ENCODE measurements around the gene TMEM87A. TPM values are rescaled to one million over a fixed set of nuclear protein-coding genes. Genes with fewer than 3 reads are reported as not detected.

TMEM87A gene
- total and polyA plus RNA-seq, 2 of the 8 experiments (the other 6 are each of a cell fraction or from before 2014, with no cell fraction given) = 15.2 to 33.1 TPM

- no peak overlapping the region for H3K9ac ChIP-seq (replicated peaks in 1 of 4; ENCODE audit: extremely low read depth in 1 of 4, low read depth in 3 of 4, low read length in 3 of 4)
- WGBS, 2 experiments (ENCODE audit: extremely low coverage in 1 of 2, insufficient coverage in 1 of 2, insufficient read length in 1 of 2, insufficient replicate concordance in 2 of 2, low coverage in 1 of 2, low lambda C conversion rate in 2 of 2, missing lambda C conversion rate in 1 of 2) = 76% methylated on average over 1 of the region's 1 CpG; no CpG with 5 or more reads in 1 of the 2 experiments
- H3K18ac ChIP-seq (ENCODE audit: extremely low read depth, low read length) = no peak overlapping the region
- no peaks in the 10 kb centered on the region for H3K27me3 ChIP-seq (replicated peaks in 1 of 4; ENCODE audit: control insufficient read depth in 3 of 4, extremely low read depth in 1 of 4, insufficient read depth in 3 of 4, low read length in 3 of 4)
- no peak overlapping the region for H3K4me2 ChIP-seq (ENCODE audit: insufficient read depth in 1 of 2, low read depth in 2 of 2, low read length in 2 of 2)
- no peak overlapping the region for H2BK15ac ChIP-seq (ENCODE audit: low read length)
- H4K20me1 ChIP-seq (replicated peaks in 1 of 2; ENCODE audit: control insufficient read depth in 1 of 2, insufficient read depth in 2 of 2, low read length in 2 of 2) = no peaks in the 10 kb centered on the region
- FAIRE-seq (no peak), DNase-seq (ENCODE audit: low read depth in 1 of 2, low spot score in 2 of 2) (no peak)
- no peaks in the 10 kb centered on the region for H3K23me2 ChIP-seq (ENCODE audit: low read depth, low read length)
- no peak overlapping the region for H2BK20ac ChIP-seq (ENCODE audit: low read length)
- no peak overlapping the region for H4K91ac ChIP-seq (replicated peaks; ENCODE audit: insufficient read length, low read length)
- CTCF ChIA-PET (ENCODE audit: partially characterized antibody) = interaction anchor here (0.9 kb wide), 1 partner anchor 11 kb away, joined by 3 read pairs; no protein-coding TSS in a partner anchor
- no peak overlapping the region for H4K5ac ChIP-seq (ENCODE audit: insufficient read length, low read depth, low read length)
- no peak overlapping the region for H3K23ac ChIP-seq (ENCODE audit: insufficient read length)
- H2AFZ ChIP-seq (ENCODE audit: low read length) = no peak overlapping the region
- no peak overlapping the region for H3K4me3 ChIP-seq (ENCODE audit: extremely low read depth in 1 of 4, insufficient read depth in 2 of 4, low read depth in 3 of 4, low read length in 4 of 4)
- no peaks in the 10 kb centered on the region for H3K79me1 ChIP-seq (ENCODE audit: low read depth, low read length)
- H3K79me2 ChIP-seq (ENCODE audit: control insufficient read depth in 1 of 2, insufficient read depth in 2 of 2, low read length in 2 of 2) = no peaks in the 10 kb centered on the region
- no peak overlapping the region for H4K8ac ChIP-seq (ENCODE audit: extremely low read depth, insufficient read depth, low read length)
- no peak overlapping the region for H2BK12ac ChIP-seq (ENCODE audit: low read depth, low read length)
- H3K36me3 ChIP-seq (ENCODE audit: control insufficient read depth in 2 of 4, insufficient read depth in 4 of 4, low read length in 3 of 4) = no peaks in the 10 kb centered on the region
- H3K27ac ChIP-seq (ENCODE audit: low read depth, low read length) = no peak overlapping the region
- no peak overlapping the region for H2BK120ac ChIP-seq (replicated peaks; ENCODE audit: low read depth, low read length)
- no peak overlapping the region for H2AK5ac ChIP-seq (ENCODE audit: low read depth, low read length)
- no peak overlapping the region for H2BK5ac ChIP-seq (ENCODE audit: low read depth, low read length)
- H3K14ac ChIP-seq (ENCODE audit: insufficient read length) = no peak overlapping the region
- no peak overlapping the region for H3K56ac ChIP-seq (replicated peaks; ENCODE audit: insufficient read length, low read depth, low read length)
- POLR2A ChIA-PET (ENCODE audit: partially characterized antibody) = no interaction called here
- H3K9me3 ChIP-seq (ENCODE audit: insufficient read depth in 2 of 2, low read depth in 1 of 2, low read length in 1 of 2) = no peaks in the 10 kb centered on the region; a peak in 1 of 4 replicates
- H3K4ac ChIP-seq (replicated peaks; ENCODE audit: insufficient read length, low read depth, low read length) = no peak overlapping the region
- H3K4me1 ChIP-seq (replicated peaks in 1 of 4; ENCODE audit: control insufficient read depth in 3 of 4, insufficient read depth in 4 of 4, low read length in 3 of 4) = no peaks in the 10 kb centered on the region
- TF ChIP-seq GTF2F1 (IDR thresholded peaks at IDR 0.05; ENCODE audit: borderline replicate concordance, low read depth, low read length) (no peak), USF2 (IDR thresholded peaks at IDR 0.05; ENCODE audit: low read length) (no peak), POU5F1 (IDR thresholded peaks at IDR 0.05; ENCODE audit: low read depth, low read length) (no peak), JUND (IDR thresholded peaks at IDR 0.05; ENCODE audit: low read length) (no peak), KDM1A (IDR thresholded peaks at IDR 0.05; ENCODE audit: borderline replicate concordance, low read length) (no peak), KDM4A (IDR thresholded peaks at IDR 0.05; ENCODE audit: low read depth, low read length, severe bottlenecking) (no peak), HDAC6 (IDR thresholded peaks at IDR 0.05; ENCODE audit: low read depth, low read length) (no peak), E2F6 (IDR thresholded peaks at IDR 0.05) (no peak), CHD1 (IDR thresholded peaks at IDR 0.05; ENCODE audit: low read depth, low read length) (no peak), RAD21 (IDR thresholded peaks at IDR 0.05 in 1 of 2, conservative IDR thresholded peaks at IDR 0.05 in 1 of 2; ENCODE audit: low read depth in 2 of 2, low read length in 2 of 2) (no peak), BRCA1 (IDR thresholded peaks at IDR 0.05; ENCODE audit: low read depth, low read length) (no peak), SIX5 (IDR thresholded peaks at IDR 0.05; ENCODE audit: low read depth, low read length) (no peak), EP300 (IDR thresholded peaks at IDR 0.05; ENCODE audit: borderline replicate concordance in 1 of 2, low read depth in 2 of 2, low read length in 2 of 2) (no peak)
Measured at GRCh38 chr15:42306681-42307080, 33.4 kb upstream of the TMEM87A start.
